Glutamatergic neuron (in vitro differentiated cells): ENCODE data around the gene LIX1L. TPM values are rescaled to one million over a fixed set of nuclear protein-coding genes. Genes with fewer than 3 reads are reported as not detected.

Source experiments
- DNase-seq: peaks from one replicate; pipeline ENCODE4 v3.0.0; 2022
- H3K27ac Mint-ChIP-seq: one replicate; pipeline ENCODE4 v1.8.0; 2020; ENCODE audit warnings: mild to moderate bottlenecking, mixed read lengths, inconsistent platforms; ENCODE audit not compliant: unreplicated experiment
- H3K27me3 Mint-ChIP-seq: one replicate; pipeline ENCODE4 v1.8.0; 2020; ENCODE audit warnings: mild to moderate bottlenecking, moderate library complexity, mixed read lengths, inconsistent platforms; ENCODE audit not compliant: unreplicated experiment
- H3K36me3 Mint-ChIP-seq: one replicate; pipeline ENCODE4 v1.8.0; 2020; ENCODE audit warnings: mild to moderate bottlenecking, mixed read lengths, inconsistent platforms; ENCODE audit not compliant: unreplicated experiment
- H3K4me1 Mint-ChIP-seq: one replicate; pipeline ENCODE4 v1.8.0; 2020; ENCODE audit warnings: mild to moderate bottlenecking, low read depth, mixed read lengths, inconsistent platforms; ENCODE audit not compliant: unreplicated experiment
- H3K4me3 Mint-ChIP-seq: one replicate; pipeline ENCODE4 v1.8.0; 2020; ENCODE audit warnings: mild to moderate bottlenecking, mixed read lengths, inconsistent platforms; ENCODE audit not compliant: unreplicated experiment
- H3K9me3 Mint-ChIP-seq: one replicate; pipeline ENCODE4 v1.8.0; 2020; ENCODE audit warnings: mild to moderate bottlenecking, moderate library complexity, mixed read lengths, inconsistent platforms; ENCODE audit not compliant: unreplicated experiment
- total RNA-seq: library from RNA; stranded (reverse); fragmentation: NEBNext Ultra II Directional; extraction: Animal tissue kit (Norgen Biotek cat#: 25700); gene quantifications from one replicate; pipeline ENCODE4 v1.2.1, GENCODE V29; 2021; ENCODE audit not compliant: unreplicated experiment
- TF ChIP-seq, protein P1 (sequence below): fragments of 200-600 bp; sonication (generic); IDR thresholded peaks from one replicate; pipeline ENCODE4 v1.5.0; 2021; ENCODE audit not compliant: partially characterized antibody, unreplicated experiment

The LIX1L gene
- total RNA-seq, 1 donor from 2014 or later: 20.3 TPM

DNA sequence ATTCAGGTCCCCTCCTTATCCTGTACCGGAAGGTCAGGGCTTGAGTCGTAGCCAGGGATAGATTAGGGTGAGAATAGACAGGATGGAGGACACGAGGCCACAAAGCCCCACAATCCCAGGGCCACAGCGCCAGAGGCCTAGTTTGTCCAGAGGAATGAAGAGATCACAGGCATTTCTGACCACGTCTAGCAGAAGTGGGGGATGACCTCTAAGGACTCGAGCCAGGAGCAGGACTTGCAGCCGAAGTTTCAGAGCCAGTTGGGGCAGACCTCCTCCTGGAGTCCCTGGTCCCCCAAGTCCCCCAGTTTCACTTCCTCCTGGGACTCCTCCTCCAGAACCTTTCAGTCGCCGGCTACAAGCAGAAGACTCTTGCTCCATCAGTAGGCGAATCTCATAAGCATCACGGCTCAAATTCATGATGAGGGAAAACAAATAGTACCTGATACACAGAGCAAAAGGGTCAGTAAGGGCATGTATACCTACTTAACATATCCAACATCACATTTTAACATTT, 45.6 kb downstream of the LIX1L start:
- TF ChIP-seq, protein P1, sequence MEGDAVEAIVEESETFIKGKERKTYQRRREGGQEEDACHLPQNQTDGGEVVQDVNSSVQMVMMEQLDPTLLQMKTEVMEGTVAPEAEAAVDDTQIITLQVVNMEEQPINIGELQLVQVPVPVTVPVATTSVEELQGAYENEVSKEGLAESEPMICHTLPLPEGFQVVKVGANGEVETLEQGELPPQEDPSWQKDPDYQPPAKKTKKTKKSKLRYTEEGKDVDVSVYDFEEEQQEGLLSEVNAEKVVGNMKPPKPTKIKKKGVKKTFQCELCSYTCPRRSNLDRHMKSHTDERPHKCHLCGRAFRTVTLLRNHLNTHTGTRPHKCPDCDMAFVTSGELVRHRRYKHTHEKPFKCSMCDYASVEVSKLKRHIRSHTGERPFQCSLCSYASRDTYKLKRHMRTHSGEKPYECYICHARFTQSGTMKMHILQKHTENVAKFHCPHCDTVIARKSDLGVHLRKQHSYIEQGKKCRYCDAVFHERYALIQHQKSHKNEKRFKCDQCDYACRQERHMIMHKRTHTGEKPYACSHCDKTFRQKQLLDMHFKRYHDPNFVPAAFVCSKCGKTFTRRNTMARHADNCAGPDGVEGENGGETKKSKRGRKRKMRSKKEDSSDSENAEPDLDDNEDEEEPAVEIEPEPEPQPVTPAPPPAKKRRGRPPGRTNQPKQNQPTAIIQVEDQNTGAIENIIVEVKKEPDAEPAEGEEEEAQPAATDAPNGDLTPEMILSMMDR: no peak
- Mint-ChIP-seq H3K4me3 (no peak overlapping the region), H3K27me3 (no peaks in the 10 kb centered on the region), H3K27ac (no peak overlapping the region), H3K36me3 (no peaks in the 10 kb centered on the region), H3K4me1 (no peaks in the 10 kb centered on the region), H3K9me3 (peaks cover 3% of the 10 kb centered on the region)
- no peak for DNase-seq

GRCh38 chr1:145908653-145909052, 49.2 kb downstream of the LIX1L start:
- Mint-ChIP-seq H3K27me3 (no peaks in the 10 kb centered on the region), H3K27ac (no peak overlapping the region), H3K4me1 (no peaks in the 10 kb centered on the region), H3K4me3 (no peak overlapping the region), H3K9me3 (no peaks in the 10 kb centered on the region), H3K36me3 (no peaks in the 10 kb centered on the region)
- TF ChIP-seq, protein P1: no peak
- DNase-seq: no peak

DNA sequence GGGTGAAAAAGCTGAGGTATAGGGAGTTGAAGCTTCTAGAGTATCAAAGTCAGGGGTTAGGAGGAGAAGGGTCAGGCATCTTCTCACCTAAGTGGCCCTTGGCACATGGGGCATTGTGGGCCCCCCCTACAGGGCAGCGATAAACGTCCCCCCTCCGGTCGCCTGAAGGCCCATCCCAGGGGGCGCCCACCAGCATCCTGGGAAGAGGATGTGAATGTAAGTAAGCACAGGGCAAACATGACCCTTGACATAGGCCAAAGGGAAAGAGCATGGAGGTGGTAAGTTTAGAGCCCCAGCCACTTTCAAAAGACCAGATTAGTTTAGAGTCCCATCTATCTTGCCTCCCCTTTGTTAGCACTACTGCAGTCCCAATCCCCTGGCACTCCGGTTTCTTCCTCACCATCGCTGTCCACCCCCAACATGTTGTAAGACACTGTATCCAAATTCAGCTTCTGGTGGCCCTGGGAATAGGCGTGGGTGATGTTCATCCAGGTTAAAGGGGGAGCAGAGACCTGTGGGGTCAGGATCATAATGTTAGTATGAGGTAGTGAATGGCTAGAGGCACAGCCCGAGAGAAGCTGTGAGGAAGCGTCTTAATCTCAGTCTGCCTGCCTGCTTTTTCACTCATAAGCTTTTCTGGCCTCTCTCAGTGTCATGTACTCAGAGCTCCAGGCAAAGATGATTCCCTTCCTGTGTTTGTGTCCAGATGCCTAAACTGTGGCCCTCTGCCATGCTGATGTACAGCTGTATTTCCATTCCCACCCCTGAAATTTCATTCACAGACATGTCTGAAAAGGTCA, 50.7 kb downstream of the LIX1L start:
- TF ChIP-seq, protein P1: no peak
- no peak for DNase-seq
- H3K27ac Mint-ChIP-seq: no peak overlapping the region
- H3K9me3 Mint-ChIP-seq: no peaks in the 10 kb centered on the region
- H3K4me3 Mint-ChIP-seq: no peak overlapping the region
- H3K36me3 Mint-ChIP-seq: no peaks in the 10 kb centered on the region
- H3K27me3 Mint-ChIP-seq: peaks cover 3% of the 10 kb centered on the region
- H3K4me1 Mint-ChIP-seq: no peaks in the 10 kb centered on the region

- no peak overlapping the region for H3K4me3 Mint-ChIP-seq
- no peak overlapping the region for H3K27ac Mint-ChIP-seq
- peaks cover 6% of the 10 kb centered on the region for H3K27me3 Mint-ChIP-seq
- H3K4me1 Mint-ChIP-seq: no peaks in the 10 kb centered on the region
- H3K9me3 Mint-ChIP-seq: no peaks in the 10 kb centered on the region
- DNase-seq: no peak
- no peaks in the 10 kb centered on the region for H3K36me3 Mint-ChIP-seq
- TF ChIP-seq, protein P1: no peak
Observed at GRCh38 chr1:145901312-145902021, 56.4 kb downstream of the LIX1L start.

DNA sequence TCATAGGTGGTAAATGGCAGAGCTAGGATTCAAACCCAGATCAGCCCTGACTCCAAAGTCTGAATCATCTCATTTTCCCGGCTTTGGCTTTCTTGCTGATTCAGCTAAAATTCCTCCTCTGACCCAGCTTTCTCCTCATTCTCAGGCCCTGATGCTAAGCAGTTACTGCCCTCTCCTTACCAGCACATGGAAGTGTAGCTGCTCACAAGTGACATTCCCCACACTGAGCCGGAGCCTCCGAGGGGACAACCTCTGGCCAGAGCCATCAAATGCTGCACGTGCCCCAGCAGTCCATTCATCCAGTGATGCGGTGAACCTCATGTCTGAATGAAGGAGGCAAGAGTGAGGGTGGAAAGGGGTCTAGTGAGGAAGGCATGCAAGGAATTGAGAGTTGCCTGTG, 59.1 kb downstream of the LIX1L start:
- Mint-ChIP-seq H3K27ac (no peak overlapping the region), H3K9me3 (no peaks in the 10 kb centered on the region), H3K4me1 (no peaks in the 10 kb centered on the region), H3K4me3 (no peak overlapping the region), H3K27me3 (peaks cover 7% of the 10 kb centered on the region), H3K36me3 (no peaks in the 10 kb centered on the region)
- TF ChIP-seq, protein P1: no peak
- no peak for DNase-seq
